Activated naive CD8-positive, alpha-beta T cell treated with anti-CD3 and anti-CD28 coated beads for 36 hours (primary cell): ENCODE results near the gene SYCE3. TPM values are rescaled to one million over a fixed set of nuclear protein-coding genes. Genes with fewer than 3 reads are reported as not detected.
A peak's percentile ranks its signal among the peaks of the same experiment; 100 is the strongest.
"Not testable (repeated sequence)": the region's sequence is repeated elsewhere in the genome, so short reads cannot be mapped to it uniquely, and the experiment has no call there.

ENCODE experiments used
- DNase-seq: peaks from one replicate; pipeline ENCODE4 v3.0.0; 2021
- H3K27ac Mint-ChIP-seq: one replicate; pipeline ENCODE4 v1.8.0; 2022; ENCODE audit warnings: mild to moderate bottlenecking, moderate library complexity, mixed read lengths
- H3K27me3 Mint-ChIP-seq: one replicate; pipeline ENCODE4 v1.8.0; 2022; ENCODE audit warnings: mild to moderate bottlenecking, mixed read lengths
- H3K36me3 Mint-ChIP-seq: one replicate; pipeline ENCODE4 v1.8.0; 2021; ENCODE audit warnings: mild to moderate bottlenecking, mixed read lengths
- H3K4me1 Mint-ChIP-seq: one replicate; pipeline ENCODE4 v1.8.0; 2021; ENCODE audit warnings: mixed read lengths
- H3K4me3 Mint-ChIP-seq: one replicate; pipeline ENCODE4 v1.8.0; 2022; ENCODE audit warnings: mild to moderate bottlenecking, moderate library complexity, mixed read lengths
- H3K9me3 Mint-ChIP-seq: one replicate; pipeline ENCODE4 v1.8.0; 2022; ENCODE audit warnings: mixed read lengths
- total RNA-seq, 2 experiments: library from RNA; stranded (reverse); gene quantifications; one replicate each; pipeline ENCODE4 v1.2.3, GENCODE V29; 2021

The SYCE3 gene
- total RNA-seq, 2 experiments from 2014 or later: 1.3 to 1.9 TPM

GRCh38 chr22:50541667-50542026, 21.1 kb downstream of the SYCE3 start:
- Mint-ChIP-seq H3K4me1 (peaks cover 70% of the 10 kb centered on the region), H3K36me3 (peaks cover 30% of the 10 kb centered on the region), H3K27ac (peak overlapping the region; percentile 98)
- H3K9me3 Mint-ChIP-seq, H3K27me3 Mint-ChIP-seq, H3K4me3 Mint-ChIP-seq: not testable (repeated sequence)
- peak; percentile 37 for DNase-seq

GRCh38 chr22:50540381-50540780, 22.3 kb downstream of the SYCE3 start:
- peaks cover 30% of the 10 kb centered on the region for H3K36me3 Mint-ChIP-seq
- H3K4me3 Mint-ChIP-seq: peak overlapping the region; percentile 32
- H3K4me1 Mint-ChIP-seq: peaks cover 65% of the 10 kb centered on the region
- H3K27me3 Mint-ChIP-seq: no peaks in the 10 kb centered on the region
- peaks cover 7% of the 10 kb centered on the region for H3K9me3 Mint-ChIP-seq
- peak overlapping the region; percentile 98 for H3K27ac Mint-ChIP-seq
- DNase-seq: no peak

GRCh38 chr22:50537765-50538164, 25.0 kb downstream of the SYCE3 start:
- Mint-ChIP-seq H3K9me3 (peaks cover 7% of the 10 kb centered on the region), H3K4me3 (peak overlapping the region; percentile 42), H3K4me1 (peaks cover 68% of the 10 kb centered on the region), H3K36me3 (peaks cover 34% of the 10 kb centered on the region), H3K27ac (peak overlapping the region; percentile 100), H3K27me3 (peaks cover 5% of the 10 kb centered on the region)
- DNase-seq: no peak

DNA sequence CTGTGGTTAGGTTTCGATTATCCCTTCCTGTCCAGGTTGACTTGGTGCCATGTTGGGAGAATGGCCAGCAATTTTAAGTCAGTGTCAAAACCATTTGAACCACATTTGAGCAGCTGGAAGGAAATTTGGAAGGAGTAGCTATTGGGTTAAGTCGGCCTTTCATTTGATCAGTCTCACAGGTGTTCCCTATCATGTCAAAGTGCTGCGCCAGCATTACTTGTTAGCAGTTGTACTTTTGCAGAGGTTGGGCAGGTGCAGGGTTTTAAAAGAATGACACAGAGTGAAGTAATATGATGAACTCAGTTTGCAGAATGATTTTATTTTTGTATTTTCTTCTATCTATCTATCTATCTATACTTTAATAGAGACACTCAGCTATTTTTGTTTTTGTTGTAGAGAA, 26.5 kb downstream of the SYCE3 start:
- Mint-ChIP-seq H3K4me3 (no peak overlapping the region), H3K27ac (peak overlapping the region; percentile 60)

GRCh38 chr22:50535113-50535512, 27.6 kb downstream of the SYCE3 start:
- H3K9me3 Mint-ChIP-seq: peaks cover 3% of the 10 kb centered on the region
- peaks cover 16% of the 10 kb centered on the region for H3K27me3 Mint-ChIP-seq
- H3K4me3 Mint-ChIP-seq: no peak overlapping the region
- DNase-seq: no peak
- H3K36me3 Mint-ChIP-seq: peaks cover 16% of the 10 kb centered on the region
- peaks cover 51% of the 10 kb centered on the region for H3K4me1 Mint-ChIP-seq
- H3K27ac Mint-ChIP-seq: no peak overlapping the region

More for the DNA sequence above, 26.5 kb downstream of the SYCE3 start:
- Mint-ChIP-seq H3K36me3 (peaks cover 20% of the 10 kb centered on the region), H3K4me1 (peaks cover 58% of the 10 kb centered on the region), H3K9me3 (peaks cover 3% of the 10 kb centered on the region), H3K27me3 (peaks cover 7% of the 10 kb centered on the region)
- DNase-seq: no peak

DNA sequence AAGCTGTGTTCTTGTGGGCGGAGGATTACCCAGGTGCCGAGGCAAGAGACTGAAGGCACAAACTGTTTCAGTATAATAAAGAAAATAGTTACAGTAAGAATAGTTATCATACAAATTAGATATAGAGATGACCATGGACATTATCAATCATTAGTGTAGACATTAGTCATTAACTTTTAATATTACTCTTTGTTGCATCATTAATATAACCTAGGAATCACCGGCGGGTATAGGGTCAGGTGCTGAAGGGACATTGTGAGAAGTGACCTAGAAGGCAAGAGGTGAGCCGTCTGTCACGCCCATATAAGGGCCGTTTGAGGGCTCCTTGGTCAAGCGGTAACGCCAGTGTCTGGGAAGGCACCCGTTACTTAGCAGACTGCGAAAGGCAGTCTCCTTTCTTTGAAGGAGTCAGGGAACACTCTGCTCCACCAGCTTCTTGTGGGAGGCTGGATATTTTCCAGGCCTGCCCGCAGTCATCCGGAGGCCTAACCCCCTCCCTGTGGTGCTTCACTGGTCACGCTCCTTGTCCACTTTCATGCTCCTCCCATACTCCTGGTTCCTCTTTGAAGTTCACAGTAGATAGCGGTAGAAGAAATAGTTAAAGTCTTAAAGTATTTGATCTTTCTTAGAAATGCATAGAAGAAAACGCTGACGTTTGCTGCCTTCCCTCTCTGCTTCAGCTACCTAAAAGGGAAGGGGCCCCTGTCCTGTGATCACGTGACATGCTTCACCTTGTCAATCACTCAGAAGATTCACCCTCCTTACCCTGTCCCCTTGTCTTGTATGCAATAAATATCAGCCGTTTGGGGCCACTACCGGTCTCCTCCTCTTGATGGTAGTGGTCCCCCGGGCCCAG, 28.6 kb downstream of the SYCE3 start:
- Mint-ChIP-seq H3K27me3 (peaks cover 16% of the 10 kb centered on the region), H3K4me1 (peaks cover 42% of the 10 kb centered on the region), H3K27ac (peak overlapping the region; percentile 99), H3K4me3 (peak overlapping the region; percentile 95), H3K36me3 (peaks cover 17% of the 10 kb centered on the region)
- not testable (repeated sequence) for H3K9me3 Mint-ChIP-seq, DNase-seq

DNA sequence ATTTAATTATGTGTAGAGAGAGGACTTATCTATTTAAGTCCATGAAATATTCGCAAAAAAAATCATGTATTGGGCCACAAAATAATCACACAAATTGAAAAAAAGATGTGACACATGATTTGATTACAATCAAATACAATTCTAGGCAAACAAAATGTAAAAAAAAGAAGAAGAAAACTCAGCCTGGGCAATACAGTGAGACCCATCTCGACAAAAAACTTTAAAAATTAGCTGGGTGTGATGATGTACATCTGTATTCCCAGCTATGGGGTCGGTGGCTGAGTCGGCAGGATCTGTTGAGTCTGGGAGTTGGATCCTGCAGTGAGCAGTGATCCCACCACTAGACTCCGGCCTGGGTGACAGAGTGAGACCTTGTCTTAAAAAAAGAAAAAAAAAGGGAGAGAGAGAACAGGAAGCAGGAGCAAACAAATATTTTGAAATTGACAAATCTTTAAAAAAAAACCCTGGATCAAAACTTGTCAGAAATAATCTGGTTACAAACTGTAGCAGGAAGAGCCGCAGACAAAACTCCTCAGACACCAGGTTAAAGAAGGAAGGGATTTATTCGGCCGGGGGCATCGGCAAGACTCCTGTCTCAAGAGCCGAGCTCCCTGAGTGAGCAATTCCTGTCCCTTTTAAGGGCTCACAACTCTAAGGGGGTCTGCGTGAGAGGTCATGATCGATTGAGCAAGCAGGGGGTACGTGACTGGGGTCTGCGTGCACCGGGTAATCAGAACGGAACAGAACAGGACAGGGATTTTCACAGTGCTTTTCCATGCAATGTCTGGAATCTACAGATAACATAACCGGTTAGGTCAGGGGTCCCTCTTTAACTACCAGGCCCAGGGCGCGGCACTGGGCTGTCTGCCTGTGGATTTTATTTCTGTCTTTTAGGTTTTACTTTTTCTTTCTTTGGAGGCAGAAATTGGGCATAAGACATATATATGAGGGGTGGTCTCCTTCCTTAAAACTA, 29.6 kb downstream of the SYCE3 start:
- Mint-ChIP-seq H3K4me3 (peak overlapping the region; percentile 95), H3K9me3 (peaks cover 3% of the 10 kb centered on the region), H3K27me3 (peaks cover 16% of the 10 kb centered on the region), H3K36me3 (peaks cover 23% of the 10 kb centered on the region), H3K27ac (peak overlapping the region; percentile 99), H3K4me1 (peaks cover 45% of the 10 kb centered on the region)
- no peak for DNase-seq

DNA sequence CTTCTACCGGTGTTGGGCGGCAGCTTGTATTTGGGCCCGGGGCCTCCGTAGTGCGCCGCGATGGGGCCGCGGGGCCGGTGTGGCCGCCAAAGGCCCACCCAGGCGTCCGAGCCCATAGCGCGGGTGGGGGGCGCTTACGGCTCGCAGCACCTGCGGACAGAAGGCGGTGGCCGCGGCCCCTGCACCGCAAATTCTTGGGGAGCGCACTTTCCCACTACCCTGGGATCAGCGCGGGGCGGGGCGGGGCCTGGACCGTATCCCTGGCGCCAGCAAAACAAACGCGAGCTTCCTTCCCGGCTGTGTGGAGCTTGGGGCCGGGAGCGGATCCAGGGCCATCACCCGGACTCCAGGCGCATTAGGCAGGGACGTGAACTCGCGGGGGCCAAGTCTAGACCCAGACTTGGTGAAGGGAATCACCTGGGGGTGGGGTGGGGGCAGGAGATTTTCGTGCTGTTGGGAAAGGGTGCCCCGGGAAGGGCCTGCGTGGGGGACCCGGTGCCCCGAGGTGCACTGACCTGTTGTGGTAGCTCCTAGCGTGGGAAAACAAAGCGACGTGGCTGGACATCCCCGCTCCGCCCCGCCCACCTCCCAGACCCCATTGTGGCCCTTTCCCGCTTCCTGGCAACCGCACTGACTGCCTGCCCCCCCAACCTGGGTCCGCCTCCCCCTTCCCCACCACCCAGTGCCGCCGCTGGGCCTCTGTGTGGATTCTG, 30.6 kb downstream of the SYCE3 start:
- Mint-ChIP-seq H3K4me3 (peak overlapping the region; percentile 95), H3K27me3 (peaks cover 16% of the 10 kb centered on the region), H3K4me1 (peaks cover 50% of the 10 kb centered on the region), H3K36me3 (peaks cover 29% of the 10 kb centered on the region), H3K9me3 (no peaks in the 10 kb centered on the region), H3K27ac (peak overlapping the region; percentile 99)
- no peak for DNase-seq

DNA sequence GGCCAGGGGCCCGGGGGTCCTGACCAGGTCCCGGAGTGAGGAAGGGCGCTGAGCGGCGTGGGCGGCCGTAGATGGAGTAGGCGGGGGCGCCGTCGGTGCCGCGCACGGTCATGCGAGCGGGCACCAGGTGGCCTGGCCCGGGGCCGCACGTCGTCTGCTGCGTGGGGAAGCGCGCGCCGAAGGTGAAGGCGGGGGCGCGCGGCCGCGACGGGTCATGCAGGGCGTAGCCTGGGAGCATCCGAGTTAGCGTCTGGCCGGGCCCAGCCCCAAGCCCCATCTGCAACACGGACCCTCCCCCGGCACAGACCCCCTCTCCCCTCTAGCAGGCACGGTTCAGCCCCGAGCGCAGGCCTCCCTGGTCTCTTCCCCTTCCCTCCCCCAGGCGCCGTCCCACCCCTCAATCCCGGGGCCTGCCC, 31.2 kb downstream of the SYCE3 start:
- peaks cover 51% of the 10 kb centered on the region for H3K4me1 Mint-ChIP-seq
- peak overlapping the region; percentile 99 for H3K27ac Mint-ChIP-seq
- no peaks in the 10 kb centered on the region for H3K9me3 Mint-ChIP-seq
- DNase-seq: peak; percentile 84
- peak overlapping the region; percentile 95 for H3K4me3 Mint-ChIP-seq
- H3K27me3 Mint-ChIP-seq: peaks cover 16% of the 10 kb centered on the region
- H3K36me3 Mint-ChIP-seq: peaks cover 31% of the 10 kb centered on the region

- H3K4me1 Mint-ChIP-seq: peaks cover 47% of the 10 kb centered on the region
- H3K9me3 Mint-ChIP-seq: no peaks in the 10 kb centered on the region
- DNase-seq: peak; percentile 88
- H3K27ac Mint-ChIP-seq: peak overlapping the region; percentile 99
- peak overlapping the region; percentile 95 for H3K4me3 Mint-ChIP-seq
- H3K36me3 Mint-ChIP-seq: peaks cover 31% of the 10 kb centered on the region
- peaks cover 16% of the 10 kb centered on the region for H3K27me3 Mint-ChIP-seq
Measured at GRCh38 chr22:50530877-50531545, 31.7 kb downstream of the SYCE3 start.

DNA sequence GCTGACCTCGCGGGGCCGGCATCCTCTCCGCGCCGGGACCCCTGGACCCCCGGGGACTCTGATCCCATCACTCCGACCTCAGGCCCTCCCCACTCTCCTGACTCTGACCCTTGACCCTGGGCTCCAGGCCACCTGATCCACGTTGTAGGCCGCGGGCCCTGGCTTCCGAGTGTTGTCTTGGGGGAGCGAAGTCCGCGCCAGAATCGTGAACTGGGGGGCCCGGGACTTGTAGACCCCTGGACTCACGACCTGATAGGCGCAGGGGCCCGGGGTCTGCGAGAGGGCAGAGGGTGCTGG, 32.2 kb downstream of the SYCE3 start:
- Mint-ChIP-seq H3K4me3 (peak overlapping the region; percentile 95), H3K36me3 (peaks cover 31% of the 10 kb centered on the region), H3K27ac (peak overlapping the region; percentile 99), H3K27me3 (peaks cover 16% of the 10 kb centered on the region), H3K4me1 (peaks cover 47% of the 10 kb centered on the region), H3K9me3 (no peaks in the 10 kb centered on the region)
- no peak for DNase-seq

DNA sequence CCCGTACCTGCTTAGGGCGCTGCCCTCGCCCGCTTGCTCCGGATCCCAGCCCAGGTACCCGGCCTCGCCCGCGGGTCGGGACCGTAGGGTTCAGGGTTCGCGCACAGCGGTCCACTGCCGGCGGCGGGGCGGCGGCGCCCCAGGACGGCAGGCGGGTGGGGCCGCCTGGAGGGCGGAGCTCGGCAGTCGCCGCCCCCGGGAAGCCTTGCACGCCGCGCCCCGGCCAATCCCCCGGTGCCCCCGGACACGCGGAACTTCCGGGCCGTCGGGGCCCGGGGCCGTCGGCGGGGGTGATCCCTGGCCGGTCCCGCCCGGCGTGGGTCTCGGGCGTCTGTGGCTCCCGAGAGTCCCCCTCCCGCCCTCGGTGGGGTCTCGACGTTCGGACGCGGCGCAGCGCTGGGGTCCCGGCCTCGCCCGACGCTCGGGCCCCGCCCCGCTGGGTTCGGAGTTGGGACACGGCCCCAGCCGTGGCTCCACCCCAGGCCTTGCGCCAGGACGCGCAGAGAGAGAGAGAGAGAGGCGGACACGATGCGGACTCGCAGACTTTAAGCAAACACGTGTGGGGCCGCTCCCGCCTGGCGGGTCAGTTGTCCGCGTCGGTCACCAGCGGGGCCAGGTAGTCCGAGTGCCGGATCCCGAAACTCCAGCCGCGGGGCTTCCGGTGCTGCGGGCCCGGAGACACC, 32.7 kb downstream of the SYCE3 start, which contains the start of gene TYMP:
Gene TYMP (minus strand): TSS at position 116 of the 683 bp plus-strand sequence. CDS start 303 bp downstream, outside the sequence.
- DNase-seq: peak; percentile 86
- Mint-ChIP-seq H3K4me3 (peak within 1 kb of the TSS; percentile 95), H3K4me1 (peaks cover 47% of the 10 kb centered on the region), H3K27ac (peak within 1 kb of the TSS; percentile 99), H3K9me3 (no peaks in the 10 kb centered on the region), H3K27me3 (peaks cover 16% of the 10 kb centered on the region), H3K36me3 (peaks cover 31% of the 10 kb centered on the region)

GRCh38 chr22:50529416-50529896, 33.3 kb downstream of the SYCE3 start:
- peaks cover 48% of the 10 kb centered on the region for H3K4me1 Mint-ChIP-seq
- H3K9me3 Mint-ChIP-seq: no peaks in the 10 kb centered on the region
- DNase-seq: no peak
- peak overlapping the region; percentile 90 for H3K27ac Mint-ChIP-seq
- peaks cover 21% of the 10 kb centered on the region for H3K27me3 Mint-ChIP-seq
- H3K4me3 Mint-ChIP-seq: peak overlapping the region; percentile 85
- peaks cover 36% of the 10 kb centered on the region for H3K36me3 Mint-ChIP-seq
